ENCODE data around the gene AFF3.

Gene AFF3

DNA sequence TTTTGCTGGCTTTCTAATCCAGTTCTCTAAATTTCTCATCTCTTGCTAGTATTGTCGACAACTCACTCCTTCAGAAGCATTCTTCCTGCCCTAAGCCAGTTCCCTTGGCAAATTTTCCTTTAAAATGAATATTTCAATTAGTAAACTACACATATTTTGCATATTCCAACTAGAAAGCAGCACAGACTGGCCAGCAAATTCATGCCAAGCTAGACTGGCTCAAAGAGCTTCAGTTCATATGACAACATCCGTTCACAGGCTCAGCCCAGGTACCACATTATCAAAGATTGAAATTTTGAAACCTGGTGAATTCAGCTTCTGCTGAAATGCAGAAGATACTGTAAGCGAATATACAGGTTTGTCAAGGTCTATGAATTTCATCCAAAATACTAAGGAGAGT lies 64.5 kb downstream of the AFF3 start:
- Histone ChIP-seq H3K36me3 (ENCODE audit: control insufficient read depth in 1 of 2, insufficient read depth in 2 of 2, low read length in 2 of 2) (no peaks in the 10 kb centered on the region), H4K91ac (ENCODE audit: low read depth, low read length) (no peak overlapping the region), H2BK12ac (ENCODE audit: low read length) (no peak overlapping the region), H3K14ac (ENCODE audit: low read length) (no peak overlapping the region), H3K79me1 (ENCODE audit: low read length) (no peaks in the 10 kb centered on the region), H3K4me1 (ENCODE audit: control insufficient read depth in 1 of 2, insufficient read depth in 2 of 2, low read length in 2 of 2) (no peaks in the 10 kb centered on the region), H3K9ac (ENCODE audit: low read length) (no peak overlapping the region), H3K27ac (ENCODE audit: low read depth, low read length) (no peak overlapping the region), H4K8ac (ENCODE audit: low read depth, low read length) (no peak overlapping the region), H4K12ac (ENCODE audit: low read depth, low read length) (no peak overlapping the region), H3K9me3 (ENCODE audit: insufficient read depth, low read depth, low read length) (no peaks in the 10 kb centered on the region), H3K79me2 (ENCODE audit: control insufficient read depth, insufficient read depth, low read length, poor library complexity) (no peaks in the 10 kb centered on the region), H3K23ac (ENCODE audit: low read length) (no peak overlapping the region), H3K4me3 (ENCODE audit: low read depth, low read length) (no peak overlapping the region), H2AK5ac (ENCODE audit: low read length) (no peak overlapping the region), H2AFZ (ENCODE audit: insufficient read depth, low read length, poor library complexity) (no peak overlapping the region), H2BK5ac (ENCODE audit: low read depth, low read length, poor library complexity) (no peak overlapping the region), H3K4ac (ENCODE audit: low read depth, low read length) (no peak overlapping the region), H3K18ac (ENCODE audit: low read length) (no peak overlapping the region), H3K27me3 (ENCODE audit: insufficient read depth, low read length) (no peaks in the 10 kb centered on the region), H2BK120ac (ENCODE audit: insufficient read depth, low read length, poor library complexity) (no peak overlapping the region), H3K4me2 (ENCODE audit: low read length) (no peak overlapping the region)
- no peak for DNase-seq
- WGBS (ENCODE audit: extremely low coverage, insufficient coverage, insufficient read length) = no CpG with 5 or more reads among the region's 3 CpGs

DNA sequence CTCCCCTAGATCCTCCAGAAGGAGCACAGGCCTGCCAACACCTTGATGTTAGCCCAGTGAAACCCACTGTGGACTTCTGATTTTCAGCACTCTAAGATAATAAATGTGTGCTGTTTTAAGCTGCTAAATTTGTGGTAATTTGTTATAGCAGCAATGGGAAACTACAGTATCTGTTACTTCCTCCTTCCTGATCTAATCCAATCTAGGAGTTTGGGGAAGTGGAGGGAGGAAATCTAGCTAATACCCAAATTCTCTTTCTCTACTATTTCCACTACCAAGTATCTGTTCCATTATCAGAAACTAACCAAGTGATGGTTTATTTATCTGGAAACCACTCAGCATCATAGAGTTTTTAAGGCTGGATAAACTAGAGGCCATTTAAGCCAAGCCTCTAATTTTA lies 64.9 kb downstream of the AFF3 start:
- Histone ChIP-seq H3K9ac (ENCODE audit: low read length) (no peak overlapping the region), H3K4me3 (ENCODE audit: low read depth, low read length) (no peak overlapping the region), H3K18ac (ENCODE audit: low read length) (no peak overlapping the region), H3K14ac (ENCODE audit: low read length) (no peak overlapping the region), H4K12ac (ENCODE audit: low read depth, low read length) (no peak overlapping the region), H4K91ac (ENCODE audit: low read depth, low read length) (no peak overlapping the region), H3K27me3 (ENCODE audit: insufficient read depth, low read length) (no peaks in the 10 kb centered on the region), H2AK5ac (ENCODE audit: low read length) (no peak overlapping the region), H3K79me2 (ENCODE audit: control insufficient read depth, insufficient read depth, low read length, poor library complexity) (no peaks in the 10 kb centered on the region), H2AFZ (ENCODE audit: insufficient read depth, low read length, poor library complexity) (no peak overlapping the region), H3K9me3 (ENCODE audit: insufficient read depth, low read depth, low read length) (no peaks in the 10 kb centered on the region), H3K23ac (ENCODE audit: low read length) (no peak overlapping the region), H3K4ac (ENCODE audit: low read depth, low read length) (no peak overlapping the region), H4K8ac (ENCODE audit: low read depth, low read length) (no peak overlapping the region), H2BK5ac (ENCODE audit: low read depth, low read length, poor library complexity) (no peak overlapping the region), H3K4me2 (ENCODE audit: low read length) (no peak overlapping the region), H2BK120ac (ENCODE audit: insufficient read depth, low read length, poor library complexity) (no peak overlapping the region), H2BK12ac (ENCODE audit: low read length) (no peak overlapping the region), H3K36me3 (ENCODE audit: control insufficient read depth in 1 of 2, insufficient read depth in 2 of 2, low read length in 2 of 2) (no peaks in the 10 kb centered on the region), H3K4me1 (ENCODE audit: control insufficient read depth in 1 of 2, insufficient read depth in 2 of 2, low read length in 2 of 2) (no peaks in the 10 kb centered on the region), H3K79me1 (ENCODE audit: low read length) (no peaks in the 10 kb centered on the region), H3K27ac (ENCODE audit: low read depth, low read length) (no peak overlapping the region)
- no peak for DNase-seq

DNA sequence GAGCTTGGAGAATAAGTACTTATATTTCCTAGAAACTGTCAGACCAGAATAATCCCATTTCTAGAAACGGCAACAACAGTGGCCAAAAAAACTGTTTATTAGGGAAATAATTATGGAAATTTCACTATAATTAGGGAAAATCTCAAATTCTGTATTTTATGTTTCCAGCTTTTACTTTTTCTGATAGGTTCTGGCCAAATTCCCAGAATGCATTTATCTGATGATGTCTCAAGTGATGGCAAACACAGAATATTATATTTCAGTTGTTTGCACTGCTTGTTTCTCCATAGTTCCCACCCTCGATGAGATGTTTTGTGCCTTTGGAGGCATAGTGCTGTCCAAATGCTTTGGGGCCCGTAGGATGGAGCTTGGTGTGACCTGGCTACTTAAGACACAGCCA lies 66.9 kb downstream of the AFF3 start:
- no CpG with 5 or more reads among the region's 3 CpGs for WGBS (ENCODE audit: extremely low coverage, insufficient coverage, insufficient read length)
- Histone ChIP-seq H2AK5ac (ENCODE audit: low read length) (no peak overlapping the region), H3K14ac (ENCODE audit: low read length) (no peak overlapping the region), H3K27me3 (ENCODE audit: insufficient read depth, low read length) (no peaks in the 10 kb centered on the region), H3K4ac (ENCODE audit: low read depth, low read length) (no peak overlapping the region), H3K23ac (ENCODE audit: low read length) (no peak overlapping the region), H3K36me3 (ENCODE audit: control insufficient read depth in 1 of 2, insufficient read depth in 2 of 2, low read length in 2 of 2) (no peaks in the 10 kb centered on the region), H3K4me2 (ENCODE audit: low read length) (no peak overlapping the region), H4K8ac (ENCODE audit: low read depth, low read length) (no peak overlapping the region), H3K9me3 (ENCODE audit: insufficient read depth, low read depth, low read length) (no peaks in the 10 kb centered on the region), H3K4me3 (ENCODE audit: low read depth, low read length) (no peak overlapping the region), H3K27ac (ENCODE audit: low read depth, low read length) (no peak overlapping the region), H4K91ac (ENCODE audit: low read depth, low read length) (no peak overlapping the region), H2AFZ (ENCODE audit: insufficient read depth, low read length, poor library complexity) (no peak overlapping the region), H2BK120ac (ENCODE audit: insufficient read depth, low read length, poor library complexity) (no peak overlapping the region), H2BK12ac (ENCODE audit: low read length) (no peak overlapping the region), H2BK5ac (ENCODE audit: low read depth, low read length, poor library complexity) (no peak overlapping the region), H3K18ac (ENCODE audit: low read length) (no peak overlapping the region), H4K12ac (ENCODE audit: low read depth, low read length) (no peak overlapping the region), H3K79me1 (ENCODE audit: low read length) (no peaks in the 10 kb centered on the region), H3K9ac (ENCODE audit: low read length) (no peak overlapping the region), H3K79me2 (ENCODE audit: control insufficient read depth, insufficient read depth, low read length, poor library complexity) (no peaks in the 10 kb centered on the region), H3K4me1 (ENCODE audit: control insufficient read depth in 1 of 2, insufficient read depth in 2 of 2, low read length in 2 of 2) (no peaks in the 10 kb centered on the region)
- DNase-seq = no peak

DNA sequence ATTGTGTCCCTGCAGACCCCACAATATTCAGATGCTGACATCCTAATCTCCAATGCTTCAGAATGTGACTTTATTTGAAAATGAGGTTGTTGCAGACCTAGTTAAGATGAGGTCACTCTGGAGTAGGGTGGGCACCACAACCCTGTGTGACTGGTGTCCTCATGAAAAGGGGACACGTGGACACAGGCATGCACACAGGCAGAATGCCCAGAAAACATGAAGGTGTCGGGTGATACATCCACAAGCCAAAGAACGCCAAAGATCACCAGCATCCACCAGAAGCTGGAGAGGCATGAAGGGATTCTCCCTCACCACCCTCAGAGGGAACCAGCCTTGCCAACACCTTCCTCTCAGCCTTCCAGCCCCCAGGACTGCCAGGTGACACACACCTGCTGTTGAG lies 69.3 kb downstream of the AFF3 start:
- H4K8ac ChIP-seq (ENCODE audit: low read depth, low read length) = no peak overlapping the region
- no peaks in the 10 kb centered on the region for H3K4me1 ChIP-seq (ENCODE audit: control insufficient read depth in 1 of 2, insufficient read depth in 2 of 2, low read length in 2 of 2)
- H3K27ac ChIP-seq (ENCODE audit: low read depth, low read length) = no peak overlapping the region
- H3K79me2 ChIP-seq (ENCODE audit: control insufficient read depth, insufficient read depth, low read length, poor library complexity) = no peaks in the 10 kb centered on the region
- H4K91ac ChIP-seq (ENCODE audit: low read depth, low read length) = no peak overlapping the region
- no peaks in the 10 kb centered on the region for H3K36me3 ChIP-seq (ENCODE audit: control insufficient read depth in 1 of 2, insufficient read depth in 2 of 2, low read length in 2 of 2)
- no CpG with 5 or more reads among the region's 3 CpGs for WGBS (ENCODE audit: extremely low coverage, insufficient coverage, insufficient read length)
- H2BK120ac ChIP-seq (ENCODE audit: insufficient read depth, low read length, poor library complexity) = no peak overlapping the region
- H2BK12ac ChIP-seq (ENCODE audit: low read length) = no peak overlapping the region
- H3K4ac ChIP-seq (ENCODE audit: low read depth, low read length) = no peak overlapping the region
- no peak overlapping the region for H3K4me2 ChIP-seq (ENCODE audit: low read length)
- no peak overlapping the region for H3K18ac ChIP-seq (ENCODE audit: low read length)
- no peak overlapping the region for H3K4me3 ChIP-seq (ENCODE audit: low read depth, low read length)
- H2AK5ac ChIP-seq (ENCODE audit: low read length) = no peak overlapping the region
- H3K9ac ChIP-seq (ENCODE audit: low read length) = no peak overlapping the region
- no peak for DNase-seq
- H3K14ac ChIP-seq (ENCODE audit: low read length) = no peak overlapping the region
- H3K23ac ChIP-seq (ENCODE audit: low read length) = no peak overlapping the region
- H2BK5ac ChIP-seq (ENCODE audit: low read depth, low read length, poor library complexity) = no peak overlapping the region
- no peak overlapping the region for H4K12ac ChIP-seq (ENCODE audit: low read depth, low read length)
- no peaks in the 10 kb centered on the region for H3K9me3 ChIP-seq (ENCODE audit: insufficient read depth, low read depth, low read length)
- H3K27me3 ChIP-seq (ENCODE audit: insufficient read depth, low read length) = no peaks in the 10 kb centered on the region
- H2AFZ ChIP-seq (ENCODE audit: insufficient read depth, low read length, poor library complexity) = no peak overlapping the region
- no peaks in the 10 kb centered on the region for H3K79me1 ChIP-seq (ENCODE audit: low read length)

DNA sequence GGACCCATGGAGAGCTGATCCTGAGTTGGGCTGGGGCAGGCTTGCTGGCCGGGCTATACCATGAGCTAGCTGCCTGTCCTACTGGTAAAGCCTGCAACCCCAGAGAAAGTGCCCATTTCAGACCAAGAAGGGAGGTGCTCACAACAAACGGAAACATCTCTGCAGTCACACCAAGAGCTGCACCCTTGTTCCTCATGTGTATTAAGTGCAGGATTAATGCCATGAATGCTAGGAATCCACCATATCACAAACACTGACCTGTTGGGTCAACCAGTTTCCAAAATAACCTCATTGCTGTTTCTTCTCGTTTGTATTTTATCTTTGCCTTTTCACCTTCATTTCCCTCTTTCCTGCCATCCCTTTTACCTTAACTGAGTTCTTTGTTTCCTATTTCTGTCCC lies 69.9 kb downstream of the AFF3 start:
- H2BK5ac ChIP-seq (ENCODE audit: low read depth, low read length, poor library complexity) = no peak overlapping the region
- H3K27me3 ChIP-seq (ENCODE audit: insufficient read depth, low read length) = no peaks in the 10 kb centered on the region
- no peak overlapping the region for H3K27ac ChIP-seq (ENCODE audit: low read depth, low read length)
- DNase-seq = no peak
- no peak overlapping the region for H2BK120ac ChIP-seq (ENCODE audit: insufficient read depth, low read length, poor library complexity)
- H2AK5ac ChIP-seq (ENCODE audit: low read length) = no peak overlapping the region
- no peaks in the 10 kb centered on the region for H3K79me2 ChIP-seq (ENCODE audit: control insufficient read depth, insufficient read depth, low read length, poor library complexity)
- no peak overlapping the region for H3K14ac ChIP-seq (ENCODE audit: low read length)
- H3K9ac ChIP-seq (ENCODE audit: low read length) = peak overlapping the region; percentile 12
- no CpG with 5 or more reads among the region's 3 CpGs for WGBS (ENCODE audit: extremely low coverage, insufficient coverage, insufficient read length)
- no peak overlapping the region for H2AFZ ChIP-seq (ENCODE audit: insufficient read depth, low read length, poor library complexity)
- no peak overlapping the region for H3K18ac ChIP-seq (ENCODE audit: low read length)
- no peaks in the 10 kb centered on the region for H3K79me1 ChIP-seq (ENCODE audit: low read length)
- no peak overlapping the region for H4K8ac ChIP-seq (ENCODE audit: low read depth, low read length)
- H3K23ac ChIP-seq (ENCODE audit: low read length) = no peak overlapping the region
- H3K4me2 ChIP-seq (ENCODE audit: low read length) = no peak overlapping the region
- H3K36me3 ChIP-seq (ENCODE audit: control insufficient read depth in 1 of 2, insufficient read depth in 2 of 2, low read length in 2 of 2) = no peaks in the 10 kb centered on the region
- H3K4me3 ChIP-seq (ENCODE audit: low read depth, low read length) = no peak overlapping the region
- no peak overlapping the region for H2BK12ac ChIP-seq (ENCODE audit: low read length)
- no peak overlapping the region for H4K12ac ChIP-seq (ENCODE audit: low read depth, low read length)
- no peak overlapping the region for H3K4ac ChIP-seq (ENCODE audit: low read depth, low read length)
- no peaks in the 10 kb centered on the region for H3K9me3 ChIP-seq (ENCODE audit: insufficient read depth, low read depth, low read length)
- no peaks in the 10 kb centered on the region for H3K4me1 ChIP-seq (ENCODE audit: control insufficient read depth in 1 of 2, insufficient read depth in 2 of 2, low read length in 2 of 2)
- H4K91ac ChIP-seq (ENCODE audit: low read depth, low read length) = no peak overlapping the region
